Aorta (tissue), 5 donors: ENCODE results near the gene CDCA3. TPM values are rescaled to one million over a fixed set of nuclear protein-coding genes. Genes with fewer than 3 reads are reported as not detected.

Source experiments
- ATAC-seq: fragments of 200-7000 bp; cut with Tn5 transposase; one replicate; pipeline ENCODE4 v1.9.1; 2022; ENCODE audit warnings: moderate library complexity; ENCODE audit not compliant: low FRiP score
- DNase-seq, 2 donors: peaks; one replicate each; pipeline ENCODE4 v3.0.0-alpha.2; 2020
- H3K27ac ChIP-seq, 2 donors: one replicate each; pipeline ENCODE4 v1.5.1; 2013; ENCODE audit warnings: low read length in 2 of 2, mild to moderate bottlenecking in 2 of 2, moderate library complexity in 2 of 2, control low read depth in 1 of 2, inconsistent platforms in 1 of 2, low read depth in 1 of 2
- H3K27me3 ChIP-seq, 2 donors: one replicate each; pipeline ENCODE4 v1.6.1; 2013; ENCODE audit warnings: control low read depth in 1 of 2, low read length in 1 of 2, mild to moderate bottlenecking in 1 of 2, moderate library complexity in 1 of 2; ENCODE audit not compliant: insufficient read depth in 2 of 2, control insufficient read depth in 1 of 2
- H3K36me3 ChIP-seq, 2 donors: one replicate each; pipeline ENCODE4 v1.6.1; 2013; ENCODE audit warnings: control low read depth in 1 of 2, low read length in 1 of 2, mild to moderate bottlenecking in 1 of 2; ENCODE audit not compliant: insufficient read depth in 2 of 2, control insufficient read depth in 1 of 2
- H3K4me1 ChIP-seq, 2 donors: one replicate each; pipeline ENCODE4 v1.6.1; 2013; ENCODE audit warnings: low read length in 2 of 2, control low read depth in 1 of 2, mild to moderate bottlenecking in 1 of 2, moderate library complexity in 1 of 2; ENCODE audit not compliant: insufficient read depth in 2 of 2, control insufficient read depth in 1 of 2
- H3K4me3 ChIP-seq, 2 donors: one replicate each; pipeline ENCODE4 v1.5.1; 2013; ENCODE audit warnings: low read length in 2 of 2, control low read depth in 1 of 2, mild to moderate bottlenecking in 1 of 2
- H3K9me3 ChIP-seq: one replicate; pipeline ENCODE4 v1.6.1; 2013; ENCODE audit warnings: mild to moderate bottlenecking, low read length; ENCODE audit not compliant: control insufficient read depth
- WGBS, 2 donors: extraction: QIAGEN DNeasy Blood & Tissue Kit; methylation state at CpG; one replicate each; pipeline ENCODE4 v1.1.7; 2013; 5-methylcytosine and 5-hydroxymethylcytosine counted together
- intact Hi-C, 2 donors: fragments of 100-400 bp; cut with DNase I; formaldehyde crosslinking; loops; one replicate each; pipeline versions ENCODE4 v1.14.2 to v1.15.0; 2022
- polyA plus RNA-seq, 2 donors: library from polyadenylated mRNA; stranded (reverse); fragments of 200-250 nt; gene quantifications; one replicate each; pipeline ENCODE4 v1.2.3, GENCODE V29; 2013
- total RNA-seq, 2 donors: library from RNA; stranded (reverse); fragmentation: NEBNext Ultra II Directional; extraction: Animal tissue kit (Norgen Biotek cat#: 25700); gene quantifications; one replicate each; pipeline ENCODE4 v1.2.1, GENCODE V29; 2021
- donor health status: healthy with polysubstance abuse.
- donor health status: Bipolar disorder and iron deficiency.
- donor health status: DM: no; HTN: no; CAD: no.
- donor health status: DM: no; HTN: no; CAD: no.
- donor health status: DM: yes; HTN: yes; CAD: no.

Gene CDCA3
- total and polyA plus RNA-seq, 4 donors = 0.42 to 12.6 (median 2.8) TPM

- Histone ChIP-seq H3K27me3 (no peaks in the 10 kb centered on the region), H3K27ac (peak within 1 kb of the TSS; percentile 71 to 87), H3K36me3 (peaks cover 0 to 2% of the 10 kb centered on the region in 2 donors), H3K4me1 (no peaks in the 10 kb centered on the region), H3K9me3 (no peaks in the 10 kb centered on the region), H3K4me3 (peak within 1 kb of the TSS; percentile 90 to 92)
- intact Hi-C loops = loop anchor here (5.0 to 10.0 kb wide), 4 partner anchors 76 to 213 kb away; partner anchors contain the start of gene MLF2 (in 2 of the 2)
- DNase-seq (peak; percentile 61 to 78), ATAC-seq (peak; percentile 1)
- WGBS, 2 donors = 0 to 1% methylated on average over 53 to 60 of the region's 60 CpGs
Observed at GRCh38 chr12:6827982-6828780, 22.9 kb downstream of the CDCA3 start, which contains the start of gene P3H3. TSS of gene P3H3 (plus strand) at chr12:6828407. CDS start at chr12:6828441, 34 bp downstream.

- intact Hi-C loops = loop anchor here (5.0 to 10.0 kb wide), 4 partner anchors 75 to 213 kb away; partner anchors contain the start of gene MLF2 (in 2 of the 2)
- Histone ChIP-seq H3K27ac (no peak overlapping the region), H3K27me3 (no peaks in the 10 kb centered on the region), H3K4me3 (no peak overlapping the region), H3K36me3 (peaks cover 0 to 2% of the 10 kb centered on the region in 2 donors), H3K4me1 (no peaks in the 10 kb centered on the region), H3K9me3 (no peaks in the 10 kb centered on the region)
- peak; percentile 90 to 94 for DNase-seq
- WGBS, 2 donors = 2 to 3% methylated on average over 8 of the region's 8 CpGs
- ATAC-seq = peak; percentile 68
Observed at GRCh38 chr12:6827437-6827911, 23.6 kb downstream of the CDCA3 start.

GRCh38 chr12:6826734-6827436, 24.2 kb downstream of the CDCA3 start:
- peak; percentile 48 to 66 for DNase-seq
- H3K4me1 ChIP-seq = no peaks in the 10 kb centered on the region
- 66 to 68% methylated on average over 22 of the region's 22 CpGs for WGBS, 2 donors

GRCh38 chr12:6826125-6826733, 24.9 kb downstream of the CDCA3 start:
- intact Hi-C loops = loop anchor here (5.0 to 10.0 kb wide), 4 partner anchors 74 to 211 kb away; partner anchors contain the start of gene MLF2 (in 2 of the 2)
- 76 to 83% methylated on average over 17 of the region's 17 CpGs for WGBS, 2 donors
- peak in 1 of 2 donors; percentile 43 for DNase-seq

More at GRCh38 chr12:6826734-6827436, 24.2 kb downstream of the CDCA3 start:
- no peaks in the 10 kb centered on the region for H3K9me3 ChIP-seq
- H3K27ac ChIP-seq = no peak overlapping the region
- intact Hi-C loops = loop anchor here (5.0 to 10.0 kb wide), 4 partner anchors 75 to 212 kb away; partner anchors contain the start of gene MLF2 (in 2 of the 2)
- H3K36me3 ChIP-seq = peaks cover 0 to 2% of the 10 kb centered on the region in 2 donors
- no peak overlapping the region for H3K4me3 ChIP-seq
- no peak for ATAC-seq
- no peaks in the 10 kb centered on the region for H3K27me3 ChIP-seq

GRCh38 chr12:6825398-6826124, 25.5 kb downstream of the CDCA3 start:
- no peaks in the 10 kb centered on the region for H3K27me3 ChIP-seq
- no peaks in the 10 kb centered on the region for H3K36me3 ChIP-seq
- H3K27ac ChIP-seq = no peak overlapping the region
- no peaks in the 10 kb centered on the region for H3K4me1 ChIP-seq
- no peaks in the 10 kb centered on the region for H3K9me3 ChIP-seq
- ATAC-seq (peak; percentile 84), DNase-seq (peak; percentile 90 to 95)
- 7 to 10% methylated on average over 19 of the region's 19 CpGs for WGBS, 2 donors
- intact Hi-C loops = loop anchor here (5.0 to 10.0 kb wide), 4 partner anchors 73 to 211 kb away; partner anchors contain the start of gene MLF2 (in 2 of the 2)
- H3K4me3 ChIP-seq = no peak overlapping the region

More at GRCh38 chr12:6826125-6826733, 24.9 kb downstream of the CDCA3 start:
- no peak overlapping the region for H3K27ac ChIP-seq
- H3K4me1 ChIP-seq = no peaks in the 10 kb centered on the region
- no peaks in the 10 kb centered on the region for H3K36me3 ChIP-seq
- no peak for ATAC-seq
- no peak overlapping the region for H3K4me3 ChIP-seq
- no peaks in the 10 kb centered on the region for H3K27me3 ChIP-seq
- no peaks in the 10 kb centered on the region for H3K9me3 ChIP-seq

- Histone ChIP-seq H3K4me3 (no peak overlapping the region), H3K27ac (no peak overlapping the region), H3K27me3 (no peaks in the 10 kb centered on the region), H3K4me1 (no peaks in the 10 kb centered on the region), H3K36me3 (no peaks in the 10 kb centered on the region), H3K9me3 (no peaks in the 10 kb centered on the region)
- ATAC-seq (no peak), DNase-seq (peak in 1 of 2 donors; percentile 41)
- intact Hi-C loops = loop anchor here (5.0 to 10.0 kb wide), 4 partner anchors 73 to 210 kb away; partner anchors contain the start of gene MLF2 (in 2 of the 2)
- 32 to 33% methylated on average over 12 of the region's 12 CpGs for WGBS, 2 donors
Observed at GRCh38 chr12:6824901-6825381, 26.1 kb downstream of the CDCA3 start.

GRCh38 chr12:6824085-6824775, 26.9 kb downstream of the CDCA3 start:
- intact Hi-C loops = loop anchor here in 1 of 2 donors (10.0 kb wide), 1 partner anchor 209 kb away; no protein-coding TSS in a partner anchor
- WGBS, 2 donors = 84 to 90% methylated on average over 37 of the region's 37 CpGs
- H3K27me3 ChIP-seq = no peaks in the 10 kb centered on the region
- no peaks in the 10 kb centered on the region for H3K4me1 ChIP-seq
- no peaks in the 10 kb centered on the region for H3K9me3 ChIP-seq
- no peak overlapping the region for H3K4me3 ChIP-seq
- no peak for ATAC-seq
- H3K36me3 ChIP-seq = no peaks in the 10 kb centered on the region
- DNase-seq = peak in 1 of 2 donors; percentile 46
- H3K27ac ChIP-seq = no peak overlapping the region
